ENCODE measurements around the gene ADGRV1.

DNA sequence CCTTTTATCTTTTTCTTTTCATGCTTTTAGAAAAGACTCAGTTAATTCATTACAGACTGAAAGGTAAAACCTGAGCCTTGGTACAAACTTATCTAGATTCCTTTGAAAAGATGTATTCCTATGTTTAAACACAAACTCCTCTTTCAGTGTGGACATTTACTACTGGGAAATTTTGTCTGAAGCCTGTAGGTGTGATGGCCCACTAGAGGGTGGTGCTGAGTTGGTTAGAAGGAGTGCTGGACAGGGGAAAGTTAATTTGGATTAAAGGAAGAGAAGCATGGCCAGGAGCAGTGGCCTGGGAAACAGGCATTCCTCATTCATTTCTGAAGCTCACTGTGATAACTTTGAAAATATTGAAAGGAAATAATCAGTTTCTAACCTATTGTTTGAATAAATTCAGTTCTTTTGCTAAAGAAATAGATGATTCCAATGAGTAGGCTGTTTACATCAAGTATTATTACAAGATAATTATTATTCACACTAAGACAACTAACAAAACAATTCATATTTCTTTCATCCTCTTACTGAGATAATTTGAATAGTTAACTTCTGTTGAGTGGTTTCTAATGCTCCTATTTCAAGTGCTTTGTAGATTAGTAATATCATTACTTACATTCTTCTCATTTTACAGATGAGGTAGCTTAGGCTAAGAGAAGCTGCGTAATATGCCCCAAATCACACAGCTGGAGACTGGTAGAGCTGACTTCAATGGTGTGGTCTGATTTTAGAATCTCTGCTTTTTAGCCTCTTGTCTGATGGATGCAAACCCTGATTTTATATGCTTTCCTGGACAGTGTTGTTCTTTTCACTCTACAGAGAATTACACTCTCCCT is 150.9 kb downstream of the ADGRV1 start:
- TF ChIP-seq POLR2AphosphoS5 (IDR thresholded peaks at IDR 0.05; ENCODE audit: low read depth, low read length): no peak
- TF ChIP-seq TAF1 (IDR thresholded peaks at IDR 0.05; ENCODE audit: borderline replicate concordance, insufficient read depth, low read length): no peak
- TF ChIP-seq, protein P1, sequence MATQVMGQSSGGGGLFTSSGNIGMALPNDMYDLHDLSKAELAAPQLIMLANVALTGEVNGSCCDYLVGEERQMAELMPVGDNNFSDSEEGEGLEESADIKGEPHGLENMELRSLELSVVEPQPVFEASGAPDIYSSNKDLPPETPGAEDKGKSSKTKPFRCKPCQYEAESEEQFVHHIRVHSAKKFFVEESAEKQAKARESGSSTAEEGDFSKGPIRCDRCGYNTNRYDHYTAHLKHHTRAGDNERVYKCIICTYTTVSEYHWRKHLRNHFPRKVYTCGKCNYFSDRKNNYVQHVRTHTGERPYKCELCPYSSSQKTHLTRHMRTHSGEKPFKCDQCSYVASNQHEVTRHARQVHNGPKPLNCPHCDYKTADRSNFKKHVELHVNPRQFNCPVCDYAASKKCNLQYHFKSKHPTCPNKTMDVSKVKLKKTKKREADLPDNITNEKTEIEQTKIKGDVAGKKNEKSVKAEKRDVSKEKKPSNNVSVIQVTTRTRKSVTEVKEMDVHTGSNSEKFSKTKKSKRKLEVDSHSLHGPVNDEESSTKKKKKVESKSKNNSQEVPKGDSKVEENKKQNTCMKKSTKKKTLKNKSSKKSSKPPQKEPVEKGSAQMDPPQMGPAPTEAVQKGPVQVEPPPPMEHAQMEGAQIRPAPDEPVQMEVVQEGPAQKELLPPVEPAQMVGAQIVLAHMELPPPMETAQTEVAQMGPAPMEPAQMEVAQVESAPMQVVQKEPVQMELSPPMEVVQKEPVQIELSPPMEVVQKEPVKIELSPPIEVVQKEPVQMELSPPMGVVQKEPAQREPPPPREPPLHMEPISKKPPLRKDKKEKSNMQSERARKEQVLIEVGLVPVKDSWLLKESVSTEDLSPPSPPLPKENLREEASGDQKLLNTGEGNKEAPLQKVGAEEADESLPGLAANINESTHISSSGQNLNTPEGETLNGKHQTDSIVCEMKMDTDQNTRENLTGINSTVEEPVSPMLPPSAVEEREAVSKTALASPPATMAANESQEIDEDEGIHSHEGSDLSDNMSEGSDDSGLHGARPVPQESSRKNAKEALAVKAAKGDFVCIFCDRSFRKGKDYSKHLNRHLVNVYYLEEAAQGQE (IDR thresholded peaks at IDR 0.05; ENCODE audit: insufficient read depth in 1 of 2, low read depth in 2 of 2, low read length in 2 of 2): peak in 1 of 2 experiments; percentile 85; a peak in 2 of 4 replicates
- TF ChIP-seq FOXP2 (optimal IDR thresholded peaks at IDR 0.05; ENCODE audit: borderline replicate concordance, extremely low read depth, extremely low read length, insufficient read depth): no peak
- no peak for TF ChIP-seq SIN3A (IDR thresholded peaks at IDR 0.05; ENCODE audit: borderline replicate concordance, insufficient read depth, low read length)

Measured in PFSK-1 (cell line).